GM12865 (cell line): ENCODE data around the gene SLC25A23.

Experiments
- DNase-seq: peaks from one replicate; pipeline ENCODE4 v3.0.0; 2010; ENCODE audit warnings: low read depth
- H3K4me3 ChIP-seq: 2 replicates; pipeline ENCODE4 v1.5.1; 2011; ENCODE audit warnings: mild to moderate bottlenecking, low read depth, low read length, control low read depth
- CTCF ChIP-seq: IDR thresholded peaks from 2 replicates; pipeline ENCODE4 v1.5.1; 2011; ENCODE audit warnings: low read length, control low read depth, low read depth, inconsistent platforms; ENCODE audit not compliant: insufficient read depth; ENCODE audit errors: missing control alignments

Gene SLC25A23

DNA sequence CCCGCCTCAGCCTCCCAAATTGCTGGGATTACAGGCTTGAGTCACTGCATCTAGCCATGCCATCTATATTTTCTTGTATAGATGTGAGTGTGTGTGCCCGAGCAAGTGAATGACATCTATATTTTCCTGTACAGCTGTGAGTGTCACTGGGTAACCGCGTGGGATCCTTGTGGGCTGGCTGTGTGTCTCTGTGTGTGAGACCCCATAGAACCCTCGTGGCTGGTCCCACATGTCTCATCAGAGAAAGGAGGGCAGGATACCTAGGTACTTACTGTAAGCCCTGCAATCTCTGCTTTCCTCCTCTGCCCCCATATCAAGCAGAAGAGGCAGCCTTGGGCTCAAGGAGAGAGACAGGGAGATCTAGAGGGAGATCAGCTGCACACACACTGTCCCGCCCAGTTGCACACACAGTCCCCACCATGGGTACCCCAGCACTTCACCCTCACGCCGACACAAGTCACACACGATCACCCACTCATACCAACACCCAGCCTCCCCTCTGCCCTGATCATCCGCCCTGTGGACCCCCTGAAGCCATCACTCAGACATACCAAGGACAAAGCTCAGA lies 21.3 kb upstream of the SLC25A23 start:
- H3K4me3 ChIP-seq, result peak overlapping the region; percentile 69
- TF ChIP-seq CTCF, result no peak
- peak; percentile 25 for DNase-seq

DNA sequence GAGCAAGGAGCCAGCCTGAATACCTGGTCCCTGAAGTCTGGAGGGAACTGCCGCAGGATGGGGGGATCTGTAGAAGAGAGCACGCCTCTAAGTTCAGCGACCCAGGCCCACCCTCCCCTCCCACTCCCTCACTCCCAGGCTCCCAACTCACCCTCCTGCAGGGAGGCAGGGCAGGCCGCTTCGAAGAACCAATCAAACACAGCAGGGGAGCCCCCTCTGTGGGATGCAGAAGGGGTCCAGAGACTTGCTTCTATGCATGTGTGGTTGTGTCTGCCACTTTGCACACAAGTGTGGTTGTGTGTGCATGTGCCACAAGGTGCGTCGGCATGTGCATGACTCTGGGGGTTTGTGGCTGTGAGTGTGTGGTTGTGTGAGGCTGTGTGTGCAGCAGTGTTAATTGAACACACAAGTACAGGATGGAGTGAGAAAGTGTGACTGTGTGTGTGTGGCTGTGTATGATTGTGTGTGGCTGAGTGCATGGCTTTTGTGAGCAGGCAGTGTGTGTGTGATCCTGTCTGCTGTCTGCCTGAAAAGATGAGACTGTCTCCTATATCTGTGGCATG lies 20.3 kb upstream of the SLC25A23 start:
- TF ChIP-seq CTCF, result no peak
- DNase-seq, result no peak
- H3K4me3 ChIP-seq, result no peak overlapping the region

DNA sequence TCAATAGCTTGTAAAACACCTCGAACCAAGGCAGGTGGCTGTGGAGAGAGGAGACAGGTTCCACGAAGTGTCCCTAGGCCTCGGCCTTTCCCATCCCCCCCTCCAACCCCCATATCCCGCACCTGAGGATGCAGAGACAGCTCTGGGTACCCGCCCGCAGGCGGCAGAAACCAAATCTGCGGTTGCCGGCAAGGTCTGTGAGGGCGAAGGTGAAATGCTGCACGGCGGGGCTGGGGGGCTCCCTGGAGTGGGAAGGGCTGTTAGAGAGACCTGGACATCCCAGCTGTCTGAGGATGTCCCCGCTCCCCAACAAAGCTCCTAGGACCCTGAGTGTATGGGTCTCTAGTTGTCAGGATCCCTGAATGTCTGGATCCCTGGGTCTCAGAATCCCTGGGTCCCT lies 19.2 kb upstream of the SLC25A23 start:
- H3K4me3 ChIP-seq, result no peak overlapping the region
- no peak for DNase-seq
- TF ChIP-seq CTCF, result no peak

DNA sequence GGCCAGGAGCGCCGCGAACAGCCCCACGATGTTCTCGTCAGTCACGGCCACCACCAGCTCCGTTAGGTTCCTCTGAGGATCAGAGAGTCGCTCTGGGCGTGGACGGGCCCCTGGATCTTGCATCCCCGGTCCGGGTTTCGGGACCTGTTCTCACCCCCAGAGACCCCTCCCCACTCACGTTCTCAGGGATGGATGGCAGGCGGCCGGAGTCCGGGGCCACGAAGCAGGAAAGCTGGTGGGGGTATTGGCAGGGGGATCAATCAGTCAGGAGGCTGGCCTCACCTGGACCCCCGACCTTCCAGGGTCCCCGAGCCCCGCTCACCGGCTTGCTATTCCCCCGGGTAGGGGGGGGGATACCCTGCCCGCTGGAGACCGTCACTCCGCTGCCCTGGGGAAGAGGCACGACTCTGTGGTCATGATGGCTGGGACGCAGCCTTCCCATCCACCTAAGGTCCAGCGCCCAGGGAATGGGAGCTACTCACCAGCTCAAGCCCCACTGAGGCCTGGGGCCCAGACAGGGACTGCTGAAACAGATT lies 17.4 kb upstream of the SLC25A23 start:
- DNase-seq, result no peak
- no peak for TF ChIP-seq CTCF
- H3K4me3 ChIP-seq, result no peak overlapping the region

DNA sequence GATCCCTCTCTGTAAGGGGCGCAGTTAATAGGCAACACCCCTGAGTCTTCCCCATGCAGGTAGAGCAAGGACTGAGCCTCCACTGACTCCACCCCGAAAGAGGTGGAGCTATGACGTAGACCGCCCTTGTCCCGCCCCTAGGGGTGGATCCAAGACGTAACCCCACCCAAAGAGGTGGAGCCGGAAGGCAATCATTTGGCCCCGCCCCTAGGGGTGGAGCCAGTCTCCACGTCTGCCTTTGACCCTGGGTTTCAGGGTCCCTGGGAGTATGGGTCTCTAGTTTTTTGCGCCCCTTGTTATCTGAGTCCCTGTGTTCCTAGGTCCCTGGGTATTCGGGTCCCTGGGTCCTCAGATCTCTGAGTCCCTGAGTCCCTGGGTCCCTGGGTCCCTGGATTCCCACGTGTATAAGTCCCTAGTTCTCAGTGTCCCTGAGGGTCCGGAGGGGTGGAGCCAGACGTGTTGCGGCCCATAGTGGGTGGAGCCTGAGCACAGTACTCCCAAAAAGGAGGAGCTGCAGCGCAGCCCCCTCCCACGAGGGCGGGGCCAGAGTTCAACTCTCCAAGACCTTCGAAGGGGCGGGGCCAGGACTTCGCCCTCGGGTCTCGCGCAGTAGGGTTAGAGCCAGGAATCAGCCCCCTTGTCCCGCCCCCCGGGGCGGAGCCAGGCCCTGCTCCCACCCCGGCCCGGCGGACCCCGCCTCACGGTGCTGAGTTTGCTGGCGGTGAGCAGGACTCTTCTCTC lies 16.7 kb upstream of the SLC25A23 start:
- no peak overlapping the region for H3K4me3 ChIP-seq
- TF ChIP-seq CTCF, result no peak
- DNase-seq, result peak; percentile 78

- no peak for DNase-seq
- H3K4me3 ChIP-seq, result no peak overlapping the region
Measured at GRCh38 chr19:6475321-6476108, 15.9 kb upstream of the SLC25A23 start.

More at GRCh38 chr19:6475321-6476108, 15.9 kb upstream of the SLC25A23 start:
- no peak for TF ChIP-seq CTCF
